NCI-H69 (cell line): Measurements from ENCODE around the gene HDAC9.

Source experiments
- DNase-seq: peaks from one replicate; lab custom pipeline; 2025; lab: John Stamatoyannopoulos, UW

The HDAC9 gene

DNA sequence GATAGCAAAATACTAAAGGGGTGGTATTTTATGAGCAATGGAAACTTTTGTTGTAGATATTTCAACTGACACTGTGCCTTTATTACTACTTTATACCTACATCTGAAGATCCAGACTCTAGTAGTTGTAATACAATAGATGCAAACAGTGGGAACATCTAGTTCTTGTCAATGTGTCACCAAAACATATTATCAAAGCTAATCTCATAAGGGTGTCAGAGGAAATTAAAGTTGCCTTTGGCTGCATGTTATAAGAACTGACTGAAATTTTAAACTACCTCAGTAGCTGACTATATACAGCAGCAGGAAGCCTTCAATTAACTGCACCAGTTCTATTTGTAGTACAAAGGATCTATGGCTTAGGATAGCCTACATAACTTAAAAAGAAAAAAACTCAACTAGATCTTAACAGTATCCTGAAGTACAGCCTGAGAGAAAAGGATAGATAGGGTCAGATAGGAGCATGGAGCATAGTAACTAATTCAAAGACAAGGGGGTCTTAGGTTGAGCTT is 30.9 kb downstream of the HDAC9 start:
- DNase-seq: peak; percentile 32

DNA sequence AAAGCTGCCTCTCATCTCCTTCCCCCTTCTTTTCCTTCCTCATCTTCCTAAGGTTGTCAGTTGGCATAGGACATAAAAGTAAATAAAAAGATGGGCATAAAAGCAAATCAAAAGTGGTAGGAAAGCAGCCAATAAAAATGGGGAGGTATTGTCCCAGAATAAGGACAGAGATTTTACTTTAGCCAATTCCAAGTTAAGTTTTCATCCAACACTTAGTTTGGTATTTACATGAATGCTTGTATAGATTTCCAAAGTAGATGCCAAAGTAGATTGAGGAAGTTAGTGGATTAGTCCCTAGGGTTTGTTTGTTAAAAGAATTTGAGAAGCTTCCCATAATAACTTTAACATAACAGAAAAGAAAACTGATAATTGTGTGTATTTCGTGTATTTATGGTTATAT is 33.7 kb downstream of the HDAC9 start:
- DNase-seq: no peak

DNA sequence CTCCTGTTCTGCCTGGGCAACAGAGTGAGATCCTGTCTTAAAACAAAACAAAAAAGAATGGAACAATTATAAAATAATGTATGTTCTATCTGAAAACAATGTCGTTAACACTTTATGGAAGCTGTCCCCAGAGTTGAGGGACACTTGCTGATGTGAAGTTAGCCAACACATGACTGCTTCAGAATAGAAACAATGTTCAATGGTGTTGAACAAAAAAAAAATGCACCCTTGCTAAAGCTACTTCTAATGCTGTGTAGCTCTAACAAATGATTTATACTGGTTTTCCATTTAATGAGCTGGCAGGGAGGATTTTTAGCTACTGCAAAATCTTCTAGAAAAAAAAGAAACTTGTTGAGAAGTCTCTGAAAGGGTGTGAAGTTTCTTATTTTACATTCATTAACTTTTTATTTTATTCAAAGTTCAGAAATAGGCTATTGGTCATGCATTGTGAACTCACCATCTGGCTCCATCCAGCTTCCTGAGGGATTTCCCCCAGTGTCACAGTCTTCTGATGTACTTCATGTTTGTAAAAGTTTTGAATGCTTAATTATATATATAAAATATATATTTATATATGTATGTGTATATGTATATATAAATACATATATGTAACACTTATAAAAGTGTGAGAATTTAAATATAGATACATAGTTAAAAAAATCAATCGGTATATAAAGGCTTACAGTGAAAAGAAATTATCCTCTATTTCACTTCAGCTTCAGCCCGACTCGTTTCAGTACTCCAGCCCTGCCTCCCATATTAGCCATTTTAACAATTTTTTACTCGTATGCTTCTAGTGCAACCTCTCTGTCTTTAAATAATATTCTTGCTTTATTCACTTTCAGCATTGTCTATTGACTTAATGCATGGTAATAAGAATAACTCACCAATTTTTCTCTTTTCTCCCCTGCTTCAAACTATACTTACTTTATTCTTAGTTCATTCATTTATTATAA is 35.0 kb downstream of the HDAC9 start:
- peak; percentile 21 for DNase-seq

DNA sequence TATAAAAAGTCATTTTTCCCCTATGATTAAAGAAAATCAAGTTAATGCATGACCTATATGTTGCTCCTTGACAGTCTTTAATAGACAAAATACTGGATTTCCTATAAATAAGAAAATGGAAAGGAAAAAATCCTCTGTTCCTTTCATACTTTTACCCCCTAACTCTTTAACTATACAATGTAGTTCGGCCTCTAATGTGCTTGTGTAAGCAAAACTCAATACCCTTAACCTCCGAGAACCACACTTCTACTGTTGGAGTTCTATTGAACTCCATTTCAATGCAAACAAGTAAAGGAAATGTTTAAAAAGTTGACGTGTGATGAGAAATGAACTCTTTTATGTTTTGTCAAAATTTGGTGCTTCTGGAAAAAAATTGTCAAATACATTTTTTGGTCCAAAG is 36.0 kb downstream of the HDAC9 start:
- no peak for DNase-seq

DNA sequence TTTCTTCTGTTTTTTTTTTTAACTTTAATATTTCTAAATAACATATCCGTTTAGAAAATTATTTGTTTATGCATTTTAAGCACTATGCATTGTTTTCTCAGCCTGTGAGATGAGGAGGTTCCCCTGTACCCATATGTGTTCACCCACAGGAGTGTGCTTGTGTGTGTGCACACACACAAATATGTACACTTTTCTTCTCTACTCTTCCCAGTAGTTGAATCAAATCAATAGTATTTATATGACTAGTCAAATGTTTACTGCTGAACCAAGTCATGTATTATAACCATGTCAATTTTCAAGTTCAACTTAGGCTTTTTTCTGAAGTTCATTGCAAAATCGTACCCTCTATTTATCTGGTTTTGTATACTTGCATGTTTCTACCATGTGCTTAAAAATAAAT is 37.3 kb downstream of the HDAC9 start:
- no peak for DNase-seq

DNA sequence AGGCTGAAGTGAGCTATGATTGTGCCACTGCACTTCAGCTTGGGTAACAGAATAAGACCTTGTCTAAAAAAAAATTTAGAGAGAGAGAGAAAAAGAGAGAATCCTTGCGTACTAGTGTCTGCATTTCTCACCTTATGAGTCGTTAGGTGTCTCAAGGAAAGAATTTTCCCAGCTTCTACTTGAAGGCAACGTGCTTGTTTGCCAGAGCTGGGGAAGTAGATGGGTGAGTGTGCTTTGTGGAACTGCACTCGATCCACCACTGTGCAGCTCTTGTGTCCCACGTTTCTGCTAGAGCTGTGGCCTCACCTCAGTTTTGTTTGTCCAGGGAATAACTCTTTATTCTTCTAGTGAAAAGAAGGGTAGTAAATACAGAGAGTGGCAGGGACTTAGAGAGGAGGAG is 38.9 kb downstream of the HDAC9 start:
- no peak for DNase-seq

DNA sequence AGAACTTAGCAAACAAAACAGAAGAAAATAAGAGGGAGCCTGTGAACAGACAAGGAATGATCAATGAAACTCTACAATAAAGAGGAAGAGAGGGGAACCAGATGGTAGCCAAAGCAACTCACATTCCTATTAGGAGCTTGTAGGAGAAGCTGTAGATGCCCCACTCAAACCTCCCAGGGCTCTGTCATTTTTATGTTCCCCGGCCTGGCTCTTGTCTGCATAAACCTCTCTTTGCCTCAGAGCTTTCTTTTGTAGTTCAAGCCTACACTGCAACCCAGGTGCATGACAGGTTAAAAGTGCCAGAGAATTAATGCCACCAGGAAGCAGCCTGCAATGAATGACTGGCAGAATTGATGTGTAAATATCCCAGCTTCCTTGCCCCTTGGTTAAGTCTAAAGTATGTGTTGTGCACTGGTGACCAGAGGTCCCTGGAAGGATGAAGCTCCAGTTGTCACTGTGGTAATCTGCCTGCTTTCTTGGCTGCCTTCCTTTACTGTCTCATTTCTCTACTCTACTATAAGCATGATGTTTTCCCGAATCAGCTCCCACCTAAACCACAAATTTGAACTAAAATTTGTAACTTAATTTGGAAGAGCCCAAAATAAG is 40.4 kb downstream of the HDAC9 start:
- peak; percentile 66 for DNase-seq

DNA sequence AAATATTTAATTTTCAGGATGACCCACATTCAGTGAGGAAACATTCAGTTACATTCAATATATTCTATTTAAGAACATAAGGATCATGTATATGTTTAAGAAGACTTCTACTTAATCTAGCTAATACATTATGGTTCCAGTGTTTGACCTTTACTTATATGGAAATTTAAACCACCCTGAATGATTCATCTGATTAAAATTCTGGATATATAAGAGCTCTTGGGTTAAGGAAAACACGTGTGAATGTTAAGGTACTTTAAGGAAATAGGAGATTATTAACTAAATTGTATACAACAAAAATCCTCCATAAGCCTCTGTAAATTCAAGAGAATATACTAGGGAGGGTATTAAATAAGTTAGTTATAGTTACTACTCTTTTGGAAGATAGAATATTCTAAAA is 40.9 kb downstream of the HDAC9 start:
- no peak for DNase-seq

DNA sequence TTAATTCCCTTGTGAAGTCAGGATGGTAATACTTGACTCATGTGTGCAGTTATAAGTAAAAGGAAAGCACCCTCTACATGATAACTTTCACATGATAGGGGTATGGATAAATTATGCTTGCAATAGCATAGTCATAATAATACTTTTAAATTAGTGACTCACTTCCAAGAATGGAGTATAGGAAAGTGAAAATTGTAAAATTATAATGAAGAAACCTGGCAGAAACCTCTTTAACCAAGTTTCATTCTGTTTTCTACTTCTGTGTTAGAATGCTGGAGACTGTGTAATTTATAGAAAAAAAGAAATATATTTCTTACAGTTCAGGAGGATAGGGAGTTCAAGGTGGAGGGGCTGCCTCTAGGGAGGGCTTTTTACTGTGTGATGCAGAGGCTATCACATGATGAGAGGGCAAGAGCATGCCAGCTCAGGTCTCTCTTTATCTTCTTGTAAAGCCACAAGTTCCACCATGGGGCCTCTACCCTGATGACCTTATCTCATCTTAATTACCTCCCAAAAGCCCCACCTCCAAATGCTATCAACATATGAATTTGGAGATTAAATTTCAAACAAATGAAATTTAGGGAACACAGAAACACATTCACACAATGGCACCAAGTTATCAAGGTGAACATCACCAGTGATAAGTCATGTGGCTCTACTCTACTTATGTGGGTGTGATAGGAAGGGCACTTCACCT is 43.2 kb downstream of the HDAC9 start:
- no peak for DNase-seq

DNA sequence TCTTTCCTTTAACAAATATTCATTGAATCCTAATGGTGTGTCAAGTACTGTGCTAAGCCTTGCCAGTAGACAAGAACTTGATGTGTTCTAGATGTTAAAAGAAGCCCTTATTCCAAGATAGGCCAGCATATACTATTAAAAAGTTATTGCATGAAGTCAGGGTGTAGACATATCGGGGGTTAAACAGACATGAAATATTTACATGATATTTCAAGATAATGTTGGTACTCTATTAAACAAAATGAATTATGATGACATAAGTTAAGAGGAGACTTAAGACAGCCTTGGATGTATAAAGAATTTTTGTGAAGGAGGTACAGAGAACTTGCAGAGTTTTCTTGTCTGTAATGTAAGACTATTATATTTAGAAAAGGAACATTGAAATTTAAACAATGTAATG is 44.8 kb downstream of the HDAC9 start:
- DNase-seq: no peak

DNA sequence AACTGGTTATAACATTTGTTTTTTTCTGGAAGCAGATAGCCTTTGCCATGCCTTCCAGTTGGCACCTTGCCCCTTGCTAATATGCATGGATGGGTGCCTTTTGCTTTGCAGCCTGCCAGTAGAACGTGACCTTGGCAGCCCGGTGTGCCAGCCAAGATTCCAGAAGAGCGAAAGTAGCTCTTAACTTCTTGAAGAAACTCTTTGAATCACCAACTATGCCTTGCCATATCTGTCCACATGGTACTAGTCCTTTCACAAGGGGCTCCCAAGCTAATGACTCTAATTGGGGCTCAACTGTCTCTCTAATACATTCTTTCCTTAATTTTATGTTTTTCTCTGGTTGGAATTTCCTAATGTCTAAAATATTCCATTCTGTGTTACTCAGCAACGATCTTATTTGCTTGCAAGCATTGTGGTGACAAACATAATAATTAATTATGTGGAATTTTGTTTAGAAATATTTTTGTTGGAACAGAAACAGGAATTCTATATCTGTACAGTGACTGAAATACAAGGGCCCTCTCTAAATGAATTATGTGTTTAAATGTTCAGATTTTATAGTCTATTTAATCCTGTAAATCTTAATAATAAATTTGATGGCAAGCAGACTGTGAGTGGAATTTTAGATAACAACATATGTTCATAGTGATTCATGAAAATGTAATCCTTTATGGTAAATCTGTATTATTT is 45.8 kb downstream of the HDAC9 start:
- DNase-seq: peak; percentile 27

DNA sequence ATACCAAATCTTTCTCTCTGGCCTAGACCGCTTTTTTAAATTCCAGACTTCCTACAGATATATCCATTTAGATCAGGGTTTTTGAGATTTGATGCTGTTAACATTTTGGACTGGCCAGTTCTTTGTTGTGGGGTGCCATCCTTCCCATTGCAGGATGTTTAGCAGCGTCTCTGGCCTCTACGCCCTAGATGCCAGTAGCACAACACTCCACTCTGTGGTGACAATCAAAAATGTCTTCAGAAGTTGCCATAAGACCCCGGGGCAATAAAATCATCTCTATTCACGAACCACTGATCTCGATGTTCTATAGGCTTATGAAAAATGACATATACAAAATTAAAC is 46.3 kb downstream of the HDAC9 start:
- no peak for DNase-seq

DNA sequence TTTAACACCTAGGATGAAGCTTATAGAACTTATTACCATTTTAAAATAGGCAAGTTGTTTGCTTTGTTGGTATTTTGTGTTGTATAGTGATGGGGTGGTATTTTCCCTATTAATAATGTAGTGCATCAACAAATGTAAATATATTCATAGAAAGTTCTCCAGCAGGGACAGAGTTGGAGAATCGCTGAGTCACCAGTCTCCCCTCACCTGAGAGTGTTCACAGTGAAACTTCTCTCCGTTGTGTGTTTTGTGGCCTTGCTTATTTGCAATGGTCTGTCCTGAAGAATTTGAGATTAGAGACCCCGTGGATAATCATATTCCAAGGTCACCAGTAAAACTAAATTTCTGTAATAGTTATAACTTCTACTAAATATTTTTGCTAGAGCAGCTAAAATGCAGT is 51.0 kb downstream of the HDAC9 start:
- no peak for DNase-seq

DNA sequence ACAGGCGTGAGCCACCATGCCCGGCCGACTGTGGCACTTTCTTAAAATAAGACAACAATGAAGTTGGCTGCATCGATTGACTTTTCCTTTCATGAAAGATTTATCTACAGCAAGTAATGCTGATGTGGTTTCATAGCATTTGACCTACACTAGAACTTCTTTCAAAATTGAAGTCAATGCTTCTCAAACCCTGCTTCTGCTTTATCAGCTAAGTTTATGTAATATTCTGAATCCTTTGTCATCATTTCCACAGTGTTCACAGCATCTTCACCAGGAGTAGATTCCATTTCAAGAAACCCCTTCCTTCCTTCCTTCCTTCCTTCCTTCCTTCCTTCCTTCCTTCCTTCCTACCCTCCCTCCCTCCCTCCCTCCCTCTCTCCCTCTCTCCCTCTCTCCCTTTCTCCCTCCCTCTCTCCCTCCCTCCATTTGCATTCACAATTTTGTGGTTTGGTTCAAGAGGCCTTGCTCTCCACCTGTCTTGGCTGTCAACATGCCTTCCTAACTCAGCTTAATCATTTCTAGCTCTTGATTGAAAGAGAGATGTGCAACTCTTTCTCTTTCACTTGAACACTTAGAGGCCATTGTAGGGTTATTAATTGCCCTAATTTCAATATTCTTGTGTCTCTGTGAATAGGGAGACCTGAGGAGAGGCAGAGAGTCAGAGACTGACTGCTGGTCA is 52.1 kb downstream of the HDAC9 start:
- no peak for DNase-seq

DNA sequence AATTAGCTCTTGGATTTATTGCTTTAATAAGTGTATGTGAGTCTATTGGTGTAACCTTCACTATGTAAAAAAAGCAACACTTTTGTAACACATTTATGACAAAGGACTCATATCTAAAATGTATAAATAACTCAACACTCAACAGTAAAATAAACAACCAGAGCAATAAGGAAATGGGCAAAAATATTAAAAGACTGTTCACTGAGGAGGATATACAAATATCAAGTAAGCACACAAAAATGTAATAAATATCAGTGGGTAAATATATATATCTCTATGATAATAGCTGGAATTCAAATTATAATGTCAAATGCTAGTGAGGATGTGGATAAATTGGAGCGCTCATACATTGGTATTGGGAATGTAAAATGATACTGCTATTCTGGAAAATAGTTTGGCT is 53.0 kb downstream of the HDAC9 start:
- no peak for DNase-seq

DNA sequence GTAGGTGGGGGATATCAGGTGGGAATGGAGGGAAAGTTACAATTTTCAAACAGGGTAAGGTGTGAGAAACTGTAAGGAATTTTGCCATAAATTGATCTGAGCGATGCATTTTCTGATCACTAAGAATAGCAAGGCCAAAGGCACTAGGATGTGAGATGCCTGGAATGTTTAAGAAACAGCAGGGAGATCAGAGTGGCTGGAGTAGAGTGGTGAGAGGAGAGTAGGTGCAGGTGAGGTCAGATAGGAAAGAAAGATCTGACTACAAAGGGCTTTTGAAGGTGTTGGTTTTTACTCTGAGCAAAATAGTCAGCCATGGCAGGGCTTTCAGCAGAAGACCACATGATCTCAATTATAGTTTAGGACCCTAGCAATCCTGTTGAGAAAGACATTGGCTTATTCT is 55.0 kb downstream of the HDAC9 start:
- no peak for DNase-seq

DNA sequence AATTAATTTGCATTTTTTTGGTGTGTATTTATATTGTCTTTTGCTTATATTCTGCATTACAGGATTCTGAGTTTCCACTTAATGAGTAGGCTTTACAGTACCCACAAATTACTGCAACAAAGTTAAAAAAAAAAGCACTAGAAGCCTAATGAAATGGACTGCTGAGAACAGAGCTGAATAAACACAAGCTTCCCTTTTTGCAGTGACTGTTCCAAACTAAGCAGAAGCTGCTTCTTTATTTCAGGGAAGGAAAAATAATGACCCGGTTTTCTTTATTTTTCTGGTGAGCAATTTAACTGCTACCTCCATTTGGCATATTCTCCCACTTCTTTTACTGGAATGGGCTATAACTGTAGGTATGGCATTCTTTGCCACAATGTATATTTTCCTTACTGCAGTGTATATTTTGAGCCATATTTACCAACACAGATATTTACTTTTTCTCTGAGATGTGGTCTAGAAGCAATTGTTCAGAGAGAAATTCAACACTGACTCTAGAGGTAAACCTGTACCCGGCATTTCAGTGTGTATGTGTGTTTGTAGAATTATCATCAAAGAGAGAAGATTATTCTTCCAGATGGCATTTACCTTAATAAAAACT is 56.9 kb downstream of the HDAC9 start:
- DNase-seq: peak; percentile 78

DNA sequence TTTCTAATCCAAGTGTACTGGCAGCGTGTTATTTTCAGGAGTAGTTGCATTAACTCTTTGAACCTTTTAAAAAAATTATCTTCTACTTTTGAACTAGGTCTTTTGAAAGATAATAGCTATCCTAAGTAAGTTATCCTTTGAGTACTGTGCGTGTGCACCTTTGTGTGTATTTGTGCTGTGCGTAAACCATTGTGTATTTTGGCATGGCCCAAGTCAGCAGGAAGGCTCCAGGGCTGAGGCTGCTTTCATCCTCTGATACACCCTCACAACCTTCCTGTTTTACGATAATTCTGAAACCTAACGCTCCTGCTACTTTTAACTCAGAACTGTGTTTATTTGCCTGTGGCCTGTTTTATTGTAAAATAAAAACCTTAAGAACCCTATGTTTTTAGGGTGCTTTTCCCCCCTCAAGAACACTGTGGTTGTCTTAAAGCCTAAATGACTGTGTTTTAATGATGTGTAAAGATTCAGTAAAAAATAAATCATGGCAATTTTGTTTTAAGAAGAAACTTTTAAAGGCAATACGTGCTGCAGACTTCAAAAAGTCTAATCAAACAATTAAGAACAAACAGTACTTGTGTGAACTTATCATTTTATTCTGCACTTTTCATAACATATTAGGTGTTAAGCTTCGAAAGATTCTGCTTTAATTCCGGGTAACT is 57.5 kb downstream of the HDAC9 start:
- peak; percentile 92 for DNase-seq

DNA sequence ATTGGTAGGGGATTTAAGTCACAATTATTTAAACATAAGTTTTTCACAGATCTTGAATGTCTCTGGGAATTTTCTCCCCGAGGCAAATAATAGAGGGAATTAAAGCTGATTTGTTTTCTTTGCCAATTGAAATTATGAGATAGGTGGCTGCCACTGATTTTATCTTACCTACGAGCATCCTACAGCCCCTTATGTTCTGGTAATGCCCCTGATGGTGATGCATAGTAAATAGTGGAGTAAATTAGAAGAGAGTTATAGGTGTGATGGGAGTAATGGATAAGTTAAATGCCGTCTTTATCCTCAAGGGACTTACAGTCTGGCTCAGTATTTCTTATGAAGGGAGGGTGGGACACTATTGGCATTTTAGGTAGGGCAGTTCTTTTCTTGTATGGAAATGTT is 58.1 kb downstream of the HDAC9 start:
- DNase-seq: peak; percentile 86

DNA sequence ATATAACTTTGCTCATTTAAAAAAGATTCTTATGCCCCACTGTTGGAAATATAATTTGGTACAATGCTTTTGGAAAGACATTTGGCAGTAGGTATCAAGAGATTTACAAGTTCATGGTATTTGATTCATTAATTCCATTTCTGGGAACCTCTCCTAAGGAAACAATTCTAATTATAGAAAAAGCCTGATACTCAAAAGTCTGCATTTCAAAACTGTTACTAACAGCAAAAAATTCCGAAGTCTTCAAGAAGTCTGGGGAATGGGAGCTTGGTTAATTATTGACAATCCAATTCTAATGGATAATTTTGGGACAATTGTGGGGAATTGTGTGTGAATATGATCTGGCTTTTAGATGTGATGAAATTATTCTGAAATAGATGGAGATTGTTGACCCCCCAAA is 59.6 kb downstream of the HDAC9 start:
- no peak for DNase-seq

DNA sequence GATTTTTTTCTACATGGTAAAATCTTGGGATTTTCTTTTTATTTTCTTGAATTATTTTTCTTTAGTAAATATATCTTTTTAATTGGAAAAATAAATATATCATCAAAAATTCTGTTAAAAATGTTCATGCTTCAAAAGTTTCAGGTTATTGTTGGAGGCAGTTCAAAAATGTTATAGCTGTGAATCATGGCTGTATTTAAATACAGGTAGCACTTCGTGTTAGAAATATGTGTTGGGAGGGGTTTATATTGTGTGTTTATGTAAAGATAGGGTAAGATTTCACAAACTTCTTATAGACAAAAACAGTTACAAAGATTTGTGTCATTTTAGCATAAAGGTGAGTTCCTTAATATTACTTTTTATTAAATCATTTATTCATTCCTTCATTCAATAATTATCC is 60.4 kb downstream of the HDAC9 start:
- DNase-seq: no peak
